Ishikawa (cell line): ENCODE results near the gene FRMPD4.

Experiments
- CEBPB ChIP-seq: IDR thresholded peaks from 2 replicates; pipeline ENCODE4 v1.6.1; 2012
- TAF1 ChIP-seq: IDR thresholded peaks from 2 replicates; pipeline ENCODE4 v1.6.1; 2012; ENCODE audit warnings: low read depth, mild to moderate bottlenecking

GRCh38 chrX:12701628-12702027, 563.4 kb downstream of the FRMPD4 start:
- TF ChIP-seq TAF1 (no peak), CEBPB (no peak)
